Measurements from ENCODE around the gene ERCC6L. TPM values are rescaled to one million over a fixed set of nuclear protein-coding genes. Genes with fewer than 3 reads are reported as not detected.

Gene ERCC6L
- total RNA-seq, 2 donors from 2014 or later, result not detected

DNA sequence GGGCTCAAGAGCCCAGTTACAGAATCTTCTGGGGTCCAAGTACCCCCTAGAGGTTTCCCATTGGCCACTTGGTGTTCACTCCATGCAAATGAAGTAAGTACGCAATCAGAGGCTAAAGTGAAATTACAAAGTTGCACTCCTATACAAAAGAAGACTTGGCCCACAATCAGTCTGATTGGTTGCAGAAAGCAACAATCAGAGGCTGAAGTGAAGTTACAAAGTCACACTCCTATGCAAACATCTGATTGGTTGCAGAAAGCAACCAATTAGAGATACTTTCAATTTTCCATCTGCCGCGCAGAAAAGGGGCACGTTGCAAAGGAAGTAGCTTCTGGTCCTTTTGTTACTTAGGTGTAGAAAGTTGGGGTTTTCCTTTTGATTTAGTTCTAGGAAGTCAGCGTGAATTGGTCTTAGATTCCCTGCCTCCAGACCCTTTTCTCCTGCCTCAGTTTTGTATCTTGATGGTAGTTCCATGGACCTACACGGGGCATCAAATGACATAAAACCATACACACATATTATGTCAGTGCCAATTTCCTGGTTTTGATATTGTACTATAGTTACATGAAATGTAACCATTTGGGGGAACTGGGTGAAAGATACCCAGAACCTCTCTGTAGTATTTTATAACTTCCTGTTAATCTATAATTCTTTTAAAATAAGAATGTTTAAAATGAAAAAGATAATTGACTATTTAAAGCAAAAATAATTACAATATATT, 69.7 kb downstream of the ERCC6L start:
- 51 to 62% methylated on average over 6 of the region's 6 CpGs for WGBS, 2 donors
- DNase-seq, result peak in 1 of 4 donors; percentile 2
- no peak overlapping the region for H3K4me3 ChIP-seq
- H3K27ac ChIP-seq, result no peak overlapping the region
- ATAC-seq, result no peak
- H3K36me3 ChIP-seq (replicated peaks in 1 of 2; ENCODE audit: insufficient read depth in 1 of 2, low read depth in 2 of 2), result no peaks in the 10 kb centered on the region
- intact Hi-C loops (cut with DNase I), result no loop called here
- H3K27me3 ChIP-seq, result no peaks in the 10 kb centered on the region
- TF ChIP-seq, protein P1, sequence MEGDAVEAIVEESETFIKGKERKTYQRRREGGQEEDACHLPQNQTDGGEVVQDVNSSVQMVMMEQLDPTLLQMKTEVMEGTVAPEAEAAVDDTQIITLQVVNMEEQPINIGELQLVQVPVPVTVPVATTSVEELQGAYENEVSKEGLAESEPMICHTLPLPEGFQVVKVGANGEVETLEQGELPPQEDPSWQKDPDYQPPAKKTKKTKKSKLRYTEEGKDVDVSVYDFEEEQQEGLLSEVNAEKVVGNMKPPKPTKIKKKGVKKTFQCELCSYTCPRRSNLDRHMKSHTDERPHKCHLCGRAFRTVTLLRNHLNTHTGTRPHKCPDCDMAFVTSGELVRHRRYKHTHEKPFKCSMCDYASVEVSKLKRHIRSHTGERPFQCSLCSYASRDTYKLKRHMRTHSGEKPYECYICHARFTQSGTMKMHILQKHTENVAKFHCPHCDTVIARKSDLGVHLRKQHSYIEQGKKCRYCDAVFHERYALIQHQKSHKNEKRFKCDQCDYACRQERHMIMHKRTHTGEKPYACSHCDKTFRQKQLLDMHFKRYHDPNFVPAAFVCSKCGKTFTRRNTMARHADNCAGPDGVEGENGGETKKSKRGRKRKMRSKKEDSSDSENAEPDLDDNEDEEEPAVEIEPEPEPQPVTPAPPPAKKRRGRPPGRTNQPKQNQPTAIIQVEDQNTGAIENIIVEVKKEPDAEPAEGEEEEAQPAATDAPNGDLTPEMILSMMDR (IDR thresholded peaks at IDR 0.05), result no peak
- TF ChIP-seq POLR2A (IDR thresholded peaks at IDR 0.05), result no peak
- no peaks in the 10 kb centered on the region for H3K4me1 ChIP-seq
- H3K9me3 ChIP-seq, result no peaks in the 10 kb centered on the region

DNA sequence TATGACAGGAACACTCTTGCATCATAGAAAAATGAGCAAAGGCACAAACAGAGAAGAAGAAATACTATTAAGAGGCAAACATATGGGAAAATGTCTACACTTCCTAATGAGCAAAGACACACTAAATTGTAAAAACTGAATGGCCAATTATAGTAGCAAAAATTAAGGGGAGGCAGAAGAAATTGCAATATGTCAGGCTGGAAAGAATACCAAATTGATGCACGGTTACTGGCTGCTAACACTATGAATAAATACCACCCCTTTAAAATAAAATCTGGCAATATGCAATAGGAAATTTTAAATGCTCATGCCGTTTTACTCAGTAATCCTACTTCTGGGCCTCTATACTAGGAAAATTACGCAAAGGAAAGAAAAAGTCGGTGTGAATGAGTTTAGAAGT, 73.3 kb downstream of the ERCC6L start:
- Histone ChIP-seq H3K4me1 (no peaks in the 10 kb centered on the region), H3K27me3 (no peaks in the 10 kb centered on the region), H3K36me3 (replicated peaks in 1 of 2; ENCODE audit: insufficient read depth in 1 of 2, low read depth in 2 of 2) (no peaks in the 10 kb centered on the region), H3K4me3 (no peak overlapping the region), H3K27ac (no peak overlapping the region), H3K9me3 (no peaks in the 10 kb centered on the region)
- 49 to 76% methylated on average over 4 of the region's 4 CpGs for WGBS, 2 donors
- intact Hi-C loops (cut with DNase I), result no loop called here
- ATAC-seq (no peak), DNase-seq (no peak)
- no peak for TF ChIP-seq POLR2A (IDR thresholded peaks at IDR 0.05)
- TF ChIP-seq, protein P1 (IDR thresholded peaks at IDR 0.05), result no peak

- no peaks in the 10 kb centered on the region for H3K27me3 ChIP-seq
- H3K36me3 ChIP-seq (replicated peaks in 1 of 2; ENCODE audit: insufficient read depth in 1 of 2, low read depth in 2 of 2), result no peaks in the 10 kb centered on the region
- 73 to 80% methylated on average over 9 to 10 of the region's 10 CpGs for WGBS, 2 donors
- H3K9me3 ChIP-seq, result no peaks in the 10 kb centered on the region
- no peak for DNase-seq
- no peak for ATAC-seq
- H3K27ac ChIP-seq, result no peak overlapping the region
- intact Hi-C loops (cut with DNase I), result no loop called here
- no peak for TF ChIP-seq POLR2A (IDR thresholded peaks at IDR 0.05)
- TF ChIP-seq, protein P1 (IDR thresholded peaks at IDR 0.05), result no peak
- H3K4me1 ChIP-seq, result no peaks in the 10 kb centered on the region
- no peak overlapping the region for H3K4me3 ChIP-seq
These were observed 79.1 kb downstream of the ERCC6L start for GRCh38 chrX:72159769-72160168.

DNA sequence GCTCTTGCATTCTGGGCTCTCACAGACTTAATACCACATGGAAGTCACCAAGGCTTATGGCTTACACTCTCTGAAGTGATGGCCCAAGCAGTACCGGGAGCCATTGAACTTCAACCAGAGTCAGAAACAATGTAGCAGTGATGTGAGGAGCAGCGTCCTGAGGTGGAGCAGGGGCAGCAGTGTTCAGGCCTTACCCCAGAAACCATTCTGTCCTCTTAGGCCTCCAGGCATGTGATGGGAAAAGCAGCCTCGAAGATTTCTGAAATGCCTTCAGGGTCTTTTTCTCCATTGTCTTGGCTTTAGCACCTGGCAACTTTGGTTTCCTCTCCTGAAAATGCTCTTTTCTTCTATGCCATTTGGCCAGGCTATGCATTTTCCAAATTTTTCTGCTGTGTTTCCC, 80.1 kb downstream of the ERCC6L start:
- Histone ChIP-seq H3K4me1 (no peaks in the 10 kb centered on the region), H3K27ac (no peak overlapping the region), H3K9me3 (no peaks in the 10 kb centered on the region), H3K4me3 (no peak overlapping the region), H3K36me3 (replicated peaks in 1 of 2; ENCODE audit: insufficient read depth in 1 of 2, low read depth in 2 of 2) (no peaks in the 10 kb centered on the region), H3K27me3 (no peaks in the 10 kb centered on the region)
- intact Hi-C loops (cut with DNase I), result no loop called here
- no peak for TF ChIP-seq POLR2A (IDR thresholded peaks at IDR 0.05)
- TF ChIP-seq, protein P1 (IDR thresholded peaks at IDR 0.05), result no peak
- no peak for ATAC-seq
- no peak for DNase-seq
- 50 to 76% methylated on average over 1 to 3 of the region's 3 CpGs for WGBS, 2 donors

Small RNAs within 50 kb of the gene (small RNA-seq; reads per million reads assigned to genes)
- not detected for gene RF00019

Other genes starting within 250 kb of the ERCC6L start
- gene RTL5, start 107.1 kb downstream of the ERCC6L start, total RNA-seq, result 1 to 10 TPM; 1.6 to 2.3 TPM
- 1 to 10 TPM in 1 of 2 donors, under 1 TPM in 1; 0.99 to 4.4 TPM for gene PIN4, start 57.3 kb downstream of the ERCC6L start, total RNA-seq
- 100 to 1,000 TPM; 477 to 833 TPM for gene RPS4X, start 38.2 kb upstream of the ERCC6L start, total RNA-seq
- not detected for gene CITED1, start 66.9 kb upstream of the ERCC6L start, total RNA-seq